AML-193 (cell line): ENCODE results near the gene HSFX3.
"Not testable (repeated sequence)": the region's sequence is repeated elsewhere in the genome, so short reads cannot be mapped to it uniquely, and the experiment has no call there.

ENCODE experiments used
- DNase-seq, 2 experiments: peaks; one replicate each; lab custom pipeline; 2025; lab: John Stamatoyannopoulos, UW

The HSFX3 gene

DNA sequence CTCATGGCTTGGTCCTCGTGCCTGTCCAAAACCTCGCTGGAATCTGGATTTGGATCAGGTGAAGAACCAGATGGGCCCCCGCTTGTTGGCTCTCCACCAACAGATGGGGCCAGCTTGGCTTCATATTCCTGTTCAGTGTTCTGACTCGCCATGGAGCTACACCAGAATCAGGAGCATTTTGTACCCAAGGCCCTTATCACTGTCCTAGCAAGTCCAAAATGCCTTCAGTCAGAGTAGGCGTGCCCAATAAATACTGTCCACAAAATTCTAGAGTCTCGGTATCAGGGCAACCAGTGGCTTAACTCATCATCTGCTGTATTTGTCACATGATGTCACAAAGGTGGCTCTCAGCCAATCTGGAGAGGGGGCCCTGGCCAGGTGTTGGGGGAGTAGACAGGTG lies at the start of gene HSFX3:
Gene HSFX3, minus strand, starts transcription at position 224 of the 400 bp plus-strand sequence. Its CDS starts 72 bp downstream, at position 152.
- DNase-seq, result not testable (repeated sequence)

GRCh38 chrX:149598603-149599002 lies 48.9 kb upstream of the HSFX3 start:
- not testable (repeated sequence) for DNase-seq

DNA sequence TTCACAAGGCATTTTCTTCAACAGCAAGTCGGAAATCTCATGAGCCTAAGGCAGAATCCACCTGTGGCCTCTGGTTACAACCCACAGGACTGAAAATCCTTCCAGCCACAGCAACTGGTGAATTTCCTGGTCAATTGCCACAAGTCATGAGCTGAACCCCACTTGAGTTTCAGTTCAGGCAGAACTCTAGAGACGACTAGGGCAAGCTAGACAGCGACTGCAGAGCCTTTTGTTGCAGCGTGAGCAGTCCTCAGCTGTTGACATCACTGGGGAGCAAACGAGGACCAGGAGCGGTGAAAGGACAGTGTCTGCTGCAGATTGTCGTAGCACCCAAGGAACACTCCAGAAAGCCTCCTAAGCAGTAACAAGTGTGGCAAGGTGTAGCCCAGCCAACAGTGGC lies 46.2 kb upstream of the HSFX3 start:
- not testable (repeated sequence) for DNase-seq

GRCh38 chrX:149595214-149595613 lies 45.5 kb upstream of the HSFX3 start, which contains the start of gene HSFX2:
HSFX2 (minus strand) TSS chrX:149595314; CDS start chrX:149594700, 614 bp downstream.
- not testable (repeated sequence) for DNase-seq

GRCh38 chrX:149590993-149591392 lies 41.3 kb upstream of the HSFX3 start:
- DNase-seq, result not testable (repeated sequence)

DNA sequence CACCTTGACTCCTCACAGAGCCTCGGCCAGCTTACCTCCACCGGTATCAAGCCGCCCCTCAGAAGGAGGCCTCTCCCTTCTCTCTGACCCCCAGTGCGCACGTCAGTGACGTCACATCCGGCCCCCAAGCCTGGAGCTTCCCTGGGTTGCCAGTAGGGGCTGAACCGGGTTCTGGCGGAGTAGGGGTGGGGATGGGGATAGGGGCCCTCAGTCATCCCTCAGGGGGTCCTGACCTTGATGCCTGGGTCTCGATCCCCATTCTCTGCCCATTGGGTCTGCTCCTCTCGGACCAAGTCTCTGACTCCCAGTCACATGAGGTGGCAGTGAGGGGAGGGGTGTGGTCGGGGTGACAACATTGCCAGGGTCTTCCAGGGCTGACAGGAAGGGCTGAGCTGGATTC lies 37.6 kb upstream of the HSFX3 start, which contains the start of gene MAGEA9B:
Gene MAGEA9B, minus strand, starts transcription at position 101 of the 400 bp plus-strand sequence. CDS start 4,280 bp downstream, outside the sequence.
- DNase-seq, result not testable (repeated sequence)

DNA sequence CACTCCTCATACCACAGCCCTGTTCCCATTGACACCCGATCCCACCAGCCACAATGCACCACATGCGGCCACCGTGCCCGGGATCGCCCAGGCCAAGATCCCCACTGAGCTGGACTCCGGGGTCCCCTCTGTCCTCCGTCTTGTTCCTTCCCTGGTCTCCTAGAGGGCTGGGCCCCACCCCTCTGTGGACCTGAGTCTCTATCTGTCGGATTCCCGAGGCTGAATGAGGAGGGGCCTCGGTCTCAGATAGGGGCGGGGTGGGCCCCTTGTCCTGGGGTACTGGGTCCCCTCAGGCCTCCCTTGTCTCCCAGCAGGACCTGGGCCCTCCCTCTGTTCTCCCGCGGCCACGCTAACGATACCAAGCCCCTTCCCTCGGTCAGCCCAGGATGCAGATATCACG lies 35.9 kb upstream of the HSFX3 start:
- DNase-seq, result not testable (repeated sequence)

DNA sequence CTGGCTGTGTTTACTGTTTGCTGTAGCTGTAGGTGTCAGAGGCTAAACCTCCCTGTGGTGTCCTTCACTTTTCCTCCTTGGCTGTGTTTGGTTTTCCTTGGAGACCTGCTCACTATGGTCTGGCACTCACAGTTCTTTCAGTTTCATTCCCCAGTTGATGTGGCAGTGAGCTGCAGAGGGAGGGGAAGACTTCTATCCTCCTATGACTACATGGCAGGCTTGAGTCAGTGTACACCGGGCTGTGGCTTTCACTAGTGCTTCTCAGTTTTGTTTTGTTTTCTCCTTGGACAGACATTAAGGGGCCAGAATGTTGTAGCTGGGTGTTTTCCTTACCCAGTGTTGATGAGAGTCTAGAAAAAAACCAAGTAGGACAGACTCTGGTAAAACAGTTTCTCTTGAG lies 23.7 kb upstream of the HSFX3 start:
- not testable (repeated sequence) for DNase-seq

- DNase-seq, result no peak
Observed at GRCh38 chrX:149572743-149573142, 23.0 kb upstream of the HSFX3 start.

DNA sequence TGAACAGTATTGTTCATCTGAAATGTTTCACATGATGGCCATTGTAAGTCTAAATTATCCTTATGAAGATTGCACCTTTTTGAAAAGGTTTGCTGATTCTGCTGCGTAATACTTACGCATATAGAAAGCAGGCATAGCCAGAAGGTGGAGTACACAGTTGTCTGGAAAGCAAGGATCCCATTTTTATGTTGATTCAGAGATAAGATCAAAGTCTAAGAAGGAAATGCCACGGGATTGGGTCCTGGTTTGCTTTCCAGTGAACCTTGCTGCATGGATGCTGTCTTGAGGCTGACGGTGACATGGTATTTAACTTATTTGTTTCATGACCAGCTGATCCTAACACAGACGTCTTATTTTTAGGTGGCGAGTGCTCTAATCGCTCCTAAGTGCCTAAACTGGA lies 22.0 kb upstream of the HSFX3 start:
- no peak for DNase-seq

GRCh38 chrX:149570668-149571067 lies 20.9 kb upstream of the HSFX3 start:
- DNase-seq, result no peak

- DNase-seq, result no peak
Observed at GRCh38 chrX:149569770-149570169, 20.0 kb upstream of the HSFX3 start.

GRCh38 chrX:149568701-149569296 lies 19.1 kb upstream of the HSFX3 start:
- DNase-seq, result no peak

GRCh38 chrX:149567621-149568417 lies 18.1 kb upstream of the HSFX3 start:
- DNase-seq, result no peak

GRCh38 chrX:149563359-149563758 lies 13.6 kb upstream of the HSFX3 start:
- DNase-seq, result no peak

- not testable (repeated sequence) for DNase-seq
Observed at GRCh38 chrX:149555251-149555650, 5.5 kb upstream of the HSFX3 start.

DNA sequence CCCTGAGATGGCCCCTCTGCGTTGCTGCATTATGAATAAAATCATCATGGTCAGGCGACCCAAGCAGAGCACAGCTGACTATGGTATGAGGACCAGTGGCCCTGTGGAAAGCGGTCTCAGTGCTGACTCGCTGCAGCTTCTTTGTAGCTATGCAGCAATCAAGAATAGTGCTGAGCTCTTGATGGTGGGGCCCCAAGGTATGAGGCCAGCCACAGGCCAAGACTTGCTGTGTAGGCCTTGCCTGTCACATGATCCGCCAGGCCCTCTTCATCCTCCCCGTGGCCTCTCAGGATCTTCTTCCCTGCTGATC lies 2.2 kb upstream of the HSFX3 start:
- not testable (repeated sequence) for DNase-seq

DNA sequence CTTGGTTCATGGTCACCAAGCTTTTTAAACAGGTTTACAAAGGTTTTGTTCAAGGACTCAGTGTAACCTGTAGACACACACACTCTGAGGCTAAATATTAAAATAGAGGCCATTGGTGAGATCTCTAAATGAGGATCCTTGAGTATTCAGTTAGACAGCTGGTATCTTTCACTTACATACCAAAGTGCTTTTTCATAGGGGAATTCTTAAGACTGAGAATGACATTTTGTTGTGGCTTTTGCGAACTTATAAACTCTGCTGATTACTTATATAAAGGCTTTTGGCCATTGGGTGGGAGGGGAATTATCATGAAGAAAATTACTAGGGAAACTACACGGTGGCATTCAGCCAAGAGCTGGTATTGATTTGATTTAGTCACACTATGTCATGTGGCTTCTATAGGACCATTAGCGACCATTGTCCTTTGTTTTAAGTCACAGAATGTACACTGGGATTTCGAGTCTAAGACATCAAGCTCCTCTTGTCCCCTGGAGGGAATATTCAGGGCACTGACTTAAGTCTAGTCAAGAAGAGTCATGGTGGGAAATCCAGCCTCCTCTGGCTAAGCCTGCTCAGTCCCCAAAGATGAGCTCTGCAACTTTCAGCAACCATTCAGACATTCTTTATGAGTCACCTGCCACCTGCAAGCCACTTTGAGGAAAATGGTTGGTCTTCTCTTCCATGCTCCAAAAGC lies 1.7 kb upstream of the HSFX3 start:
- not testable (repeated sequence) for DNase-seq

DNA sequence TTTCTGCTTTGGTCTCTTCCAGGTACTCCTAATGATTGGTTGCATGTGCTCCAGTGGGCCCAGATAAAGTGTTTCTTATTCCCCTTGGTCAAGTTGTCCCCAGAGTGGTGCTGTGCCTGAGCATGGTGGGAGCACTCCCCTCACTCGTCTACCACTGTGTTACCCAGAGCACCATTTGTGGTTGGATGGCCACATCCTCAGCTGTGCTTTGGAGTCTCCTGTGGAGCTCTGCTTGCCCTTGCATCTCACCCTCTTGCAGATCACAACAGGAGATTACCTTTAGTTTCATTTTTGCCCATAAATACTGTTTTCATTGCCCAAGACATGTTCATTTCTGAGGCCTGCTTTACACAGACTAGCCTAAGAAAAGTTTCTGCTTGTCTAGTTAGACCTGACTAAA lies 730 bp upstream of the HSFX3 start:
- DNase-seq, result not testable (repeated sequence)

GRCh38 chrX:149547782-149548181 lies 1.9 kb downstream of the HSFX3 start:
- DNase-seq, result not testable (repeated sequence)

DNA sequence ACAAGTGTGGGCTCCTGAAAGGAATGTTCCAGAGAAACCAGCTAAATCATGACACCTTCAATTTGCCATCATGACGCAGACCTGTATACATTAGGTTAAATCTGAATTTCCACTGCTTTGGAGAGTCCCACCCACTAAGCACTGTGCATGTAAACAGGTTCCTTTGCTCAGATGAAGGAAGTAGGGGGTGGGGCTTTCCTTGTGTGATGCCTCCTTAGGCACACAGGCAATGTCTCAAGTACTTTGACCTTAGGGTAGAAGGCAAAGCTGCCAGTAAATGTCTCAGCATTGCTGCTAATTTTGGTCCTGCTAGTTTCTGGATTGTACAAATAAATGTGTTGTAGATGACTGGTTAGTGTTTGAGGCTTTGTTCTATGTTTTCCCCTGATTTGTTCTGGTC lies 2.8 kb downstream of the HSFX3 start:
- DNase-seq, result not testable (repeated sequence)
